ENCODE data around the gene S100A9.

DNA sequence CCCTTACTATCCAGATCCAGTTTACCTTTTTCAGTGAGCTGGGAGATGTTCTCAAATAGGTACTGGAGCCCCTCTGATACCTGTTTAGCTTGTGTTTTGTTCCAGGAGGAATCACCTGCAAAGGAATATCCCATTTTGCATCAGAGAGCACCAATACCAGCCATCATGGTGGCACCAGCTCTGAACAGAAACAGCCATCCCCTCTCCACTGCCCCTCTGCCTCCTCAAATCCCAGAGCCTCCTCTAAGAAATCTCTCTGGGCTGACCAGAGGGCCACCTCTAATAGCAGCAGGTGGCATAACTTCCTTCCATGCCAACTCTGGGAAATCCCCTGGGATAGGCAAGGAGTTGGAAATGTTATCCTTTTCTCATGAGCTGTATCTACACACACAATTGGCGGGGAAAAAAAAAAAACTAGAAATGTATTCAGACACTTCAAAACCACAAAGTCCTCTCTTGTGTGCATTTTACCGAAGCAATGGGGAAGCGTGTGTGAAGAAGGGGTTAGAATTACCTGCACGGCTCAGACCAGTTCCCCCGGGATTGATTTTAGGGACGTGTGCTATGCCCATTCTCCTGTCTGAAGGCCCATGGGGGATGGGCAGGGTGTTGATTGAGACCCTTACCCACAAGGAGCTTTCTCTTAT is 11.5 kb upstream of the S100A9 start:
- TF ChIP-seq, protein P1, sequence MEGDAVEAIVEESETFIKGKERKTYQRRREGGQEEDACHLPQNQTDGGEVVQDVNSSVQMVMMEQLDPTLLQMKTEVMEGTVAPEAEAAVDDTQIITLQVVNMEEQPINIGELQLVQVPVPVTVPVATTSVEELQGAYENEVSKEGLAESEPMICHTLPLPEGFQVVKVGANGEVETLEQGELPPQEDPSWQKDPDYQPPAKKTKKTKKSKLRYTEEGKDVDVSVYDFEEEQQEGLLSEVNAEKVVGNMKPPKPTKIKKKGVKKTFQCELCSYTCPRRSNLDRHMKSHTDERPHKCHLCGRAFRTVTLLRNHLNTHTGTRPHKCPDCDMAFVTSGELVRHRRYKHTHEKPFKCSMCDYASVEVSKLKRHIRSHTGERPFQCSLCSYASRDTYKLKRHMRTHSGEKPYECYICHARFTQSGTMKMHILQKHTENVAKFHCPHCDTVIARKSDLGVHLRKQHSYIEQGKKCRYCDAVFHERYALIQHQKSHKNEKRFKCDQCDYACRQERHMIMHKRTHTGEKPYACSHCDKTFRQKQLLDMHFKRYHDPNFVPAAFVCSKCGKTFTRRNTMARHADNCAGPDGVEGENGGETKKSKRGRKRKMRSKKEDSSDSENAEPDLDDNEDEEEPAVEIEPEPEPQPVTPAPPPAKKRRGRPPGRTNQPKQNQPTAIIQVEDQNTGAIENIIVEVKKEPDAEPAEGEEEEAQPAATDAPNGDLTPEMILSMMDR (IDR thresholded peaks at IDR 0.05; ENCODE audit: low read depth, low read length, poor library complexity, severe bottlenecking) = no peak
- no peak for TF ChIP-seq EZH2phosphoT487 (IDR thresholded peaks at IDR 0.05; ENCODE audit: borderline replicate concordance, low read length)

Measured in DOHH2 (cell line).